Suprapubic skin (tissue), 4 donors: ENCODE measurements around the gene CAMK1D. TPM values are rescaled to one million over a fixed set of nuclear protein-coding genes. Genes with fewer than 3 reads are reported as not detected.
"Not testable (repeated sequence)": the region's sequence is repeated elsewhere in the genome, so short reads cannot be mapped to it uniquely, and the experiment has no call there.

Experiments used
- DNase-seq, 2 donors: peaks; one replicate each; pipeline ENCODE4 v3.0.0-alpha.2; 2019; ENCODE audit warnings: low spot score in 2 of 2
- H3K27ac ChIP-seq: fragments of 200-600 bp; sonication (generic); one replicate; pipeline ENCODE4 v1.5.1; 2019
- H3K27me3 ChIP-seq: fragments of 200-600 bp; sonication (generic); one replicate; pipeline ENCODE4 v1.5.1; 2019
- H3K36me3 ChIP-seq: fragments of 200-600 bp; sonication (generic); one replicate; pipeline ENCODE4 v1.5.1; 2019
- H3K4me1 ChIP-seq: fragments of 200-600 bp; sonication (generic); one replicate; pipeline ENCODE4 v1.5.1; 2019
- H3K4me3 ChIP-seq: fragments of 200-600 bp; sonication (generic); one replicate; pipeline ENCODE4 v1.5.1; 2019; ENCODE audit warnings: mild to moderate bottlenecking
- H3K9me3 ChIP-seq: fragments of 200-600 bp; sonication (generic); one replicate; pipeline ENCODE4 v1.5.1; 2019
- CTCF ChIP-seq, 2 donors: fragments of 200-600 bp in 1 of 2; fragments of 450-650 bp in 1 of 2; sonication (generic) in 1 of 2; IDR thresholded peaks; one replicate each; pipeline ENCODE4 v1.5.1; 2016 to 2019; ENCODE audit warnings: antibody characterized with exemption in 2 of 2, mild to moderate bottlenecking in 1 of 2, moderate library complexity in 1 of 2
- EP300 ChIP-seq: sonication (generic); formaldehyde crosslinking; IDR thresholded peaks from one replicate; pipeline ENCODE4 v1.6.1; 2017; ENCODE audit warnings: antibody characterized with exemption
- POLR2A ChIP-seq, 2 donors: fragments of 450-650 bp; IDR thresholded peaks; one replicate each; pipeline ENCODE4 v1.6.1; 2017; ENCODE audit warnings: antibody characterized with exemption in 2 of 2, mild to moderate bottlenecking in 2 of 2, moderate library complexity in 2 of 2
- POLR2AphosphoS5 ChIP-seq, 3 donors: sonication (generic); formaldehyde crosslinking; IDR thresholded peaks; one replicate each; pipeline ENCODE4 v1.6.1; 2017; ENCODE audit warnings: antibody characterized with exemption in 3 of 3
- WGBS: methylation state at CpG from one replicate; pipeline ENCODE4 v1.1.5; 2018; 5-methylcytosine and 5-hydroxymethylcytosine counted together
- total RNA-seq, 4 donors: library from RNA; depleted of rRNA; stranded (reverse); fragments of >200 nt; gene quantifications; one replicate each; pipeline ENCODE4 v1.1.0, GENCODE V29; 2016

The CAMK1D gene
- total RNA-seq, 4 donors from 2014 or later = 26.4 to 31.3 (median 30.2) TPM

- Histone ChIP-seq H3K4me1 (peaks cover 21% of the 10 kb centered on the region), H3K27ac (peak overlapping the region; percentile 85), H3K4me3 (peak overlapping the region; percentile 18), H3K9me3 (no peaks in the 10 kb centered on the region), H3K27me3 (no peaks in the 10 kb centered on the region), H3K36me3 (no peaks in the 10 kb centered on the region)
- 30% methylated on average over 6 of the region's 6 CpGs for WGBS
- DNase-seq = no peak
- TF ChIP-seq CTCF (IDR thresholded peaks at IDR 0.05) (no peak), EP300 (no peak), POLR2AphosphoS5 (IDR thresholded peaks at IDR 0.05) (no peak), POLR2A (IDR thresholded peaks at IDR 0.05) (no peak)
Measured at GRCh38 chr10:12334186-12334530, 15.2 kb upstream of the CAMK1D start.

DNA sequence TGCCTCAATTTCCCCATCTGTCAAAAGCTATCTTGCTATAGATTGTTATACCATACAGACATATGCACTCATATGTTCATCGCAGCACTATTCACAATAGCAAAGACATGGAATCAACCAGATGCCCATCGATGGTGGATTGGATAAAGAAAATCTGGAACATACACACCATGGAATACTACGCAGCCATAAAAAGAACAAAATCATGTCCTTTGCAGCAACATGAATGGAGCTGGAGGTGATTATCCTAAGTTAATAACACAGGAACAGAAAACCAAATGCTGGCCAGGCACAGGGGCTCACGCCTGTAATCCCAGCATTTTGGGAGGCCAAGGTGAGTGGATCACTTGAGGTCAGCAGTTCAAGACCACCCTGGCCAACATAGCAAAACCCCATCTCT is 14.2 kb upstream of the CAMK1D start:
- H3K27me3 ChIP-seq, H3K36me3 ChIP-seq, DNase-seq, H3K27ac ChIP-seq, H3K9me3 ChIP-seq, H3K4me3 ChIP-seq: not testable (repeated sequence)
- WGBS = 74% methylated on average over 4 of the region's 4 CpGs
- peaks cover 20% of the 10 kb centered on the region for H3K4me1 ChIP-seq

DNA sequence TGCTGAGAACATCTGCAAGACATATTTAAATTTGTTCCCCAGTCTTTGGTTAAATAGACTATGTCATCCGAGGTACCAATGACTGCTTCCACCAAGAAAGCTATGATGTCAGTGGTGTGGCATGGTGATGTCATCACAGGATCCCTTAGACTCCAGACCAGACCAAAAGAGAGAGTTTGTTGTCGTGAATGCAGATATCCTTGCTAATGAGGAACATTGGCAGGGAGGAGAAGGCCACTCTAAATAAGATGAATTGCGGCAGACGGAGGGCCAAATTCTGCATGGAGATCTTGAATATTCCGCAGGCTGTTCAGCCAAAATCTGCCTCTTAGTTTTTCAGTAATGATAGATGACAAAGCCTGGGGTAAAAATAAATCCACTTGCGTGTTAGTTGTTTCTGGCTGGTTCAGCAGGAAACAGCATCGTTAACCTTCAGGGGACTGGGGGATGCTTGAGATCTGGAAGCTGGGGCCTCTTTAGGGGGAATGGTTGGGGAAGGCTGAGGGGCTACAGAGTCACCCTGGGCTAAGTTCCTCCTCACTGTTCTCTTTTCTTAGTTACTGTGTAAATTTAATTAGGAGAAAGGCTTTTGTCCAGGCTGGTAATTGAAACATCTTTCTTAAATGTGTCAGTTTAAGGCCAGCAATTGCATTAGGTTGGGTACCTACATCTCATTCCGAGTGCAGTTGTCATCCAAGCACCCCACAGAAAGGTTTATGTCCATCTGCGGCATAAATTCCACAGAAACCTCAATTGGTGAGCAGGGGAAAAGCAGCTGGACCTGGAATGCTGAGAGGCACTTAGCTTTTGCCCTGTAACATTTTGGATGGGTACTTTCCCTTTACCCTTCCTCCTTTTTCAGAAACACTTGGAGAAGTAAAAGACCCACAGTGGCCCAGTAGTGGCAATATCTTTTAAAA is 11.6 kb upstream of the CAMK1D start:
- TF ChIP-seq CTCF (IDR thresholded peaks at IDR 0.05) (no peak), POLR2AphosphoS5 (IDR thresholded peaks at IDR 0.05) (no peak), POLR2A (IDR thresholded peaks at IDR 0.05) (no peak), EP300 (no peak)
- no peaks in the 10 kb centered on the region for H3K36me3 ChIP-seq
- no peak overlapping the region for H3K27ac ChIP-seq
- WGBS = 62% methylated on average over 9 of the region's 9 CpGs
- H3K4me3 ChIP-seq = no peak overlapping the region
- H3K27me3 ChIP-seq = no peaks in the 10 kb centered on the region
- no peak for DNase-seq
- no peaks in the 10 kb centered on the region for H3K9me3 ChIP-seq
- H3K4me1 ChIP-seq = peaks cover 18% of the 10 kb centered on the region

GRCh38 chr10:12338981-12339380 is 10.4 kb upstream of the CAMK1D start:
- no peak overlapping the region for H3K27ac ChIP-seq
- peaks cover 5% of the 10 kb centered on the region for H3K4me1 ChIP-seq
- 80% methylated on average over 4 of the region's 4 CpGs for WGBS
- TF ChIP-seq POLR2A (IDR thresholded peaks at IDR 0.05) (no peak), POLR2AphosphoS5 (IDR thresholded peaks at IDR 0.05) (no peak), CTCF (IDR thresholded peaks at IDR 0.05) (no peak), EP300 (no peak)
- no peaks in the 10 kb centered on the region for H3K9me3 ChIP-seq
- DNase-seq = no peak
- H3K27me3 ChIP-seq = no peaks in the 10 kb centered on the region
- H3K36me3 ChIP-seq = no peaks in the 10 kb centered on the region
- no peak overlapping the region for H3K4me3 ChIP-seq

- 83% methylated on average over 7 of the region's 7 CpGs for WGBS
- no peak for DNase-seq
- Histone ChIP-seq H3K27me3 (no peaks in the 10 kb centered on the region), H3K9me3 (no peaks in the 10 kb centered on the region), H3K36me3 (no peaks in the 10 kb centered on the region), H3K27ac (no peak overlapping the region), H3K4me1 (no peaks in the 10 kb centered on the region), H3K4me3 (no peak overlapping the region)
- no peak for TF ChIP-seq CTCF (IDR thresholded peaks at IDR 0.05)
- no peak for TF ChIP-seq POLR2AphosphoS5 (IDR thresholded peaks at IDR 0.05)
- TF ChIP-seq EP300 = no peak
- TF ChIP-seq POLR2A (IDR thresholded peaks at IDR 0.05) = no peak
Measured at GRCh38 chr10:12340371-12340770, 9.0 kb upstream of the CAMK1D start.
